Gastrocnemius medialis (tissue), 4 donors: ENCODE data around the gene LUZP1.

Experiments
- CTCF ChIP-seq, 5 experiments: fragments of 450-650 bp in 3 of 5; fragments of 200-600 bp in 2 of 5; sonication (generic) in 2 of 5; IDR thresholded peaks in 4 of 5; conservative IDR thresholded peaks in 1 of 5; 1 replicate in 4 of 5; 2 replicates in 1 of 5; pipeline ENCODE4 v1.5.1; 2016 to 2019; ENCODE audit warnings: antibody characterized with exemption in 5 of 5, mild to moderate bottlenecking in 3 of 5, moderate library complexity in 3 of 5
- POLR2A ChIP-seq, 2 donors: fragments of 450-650 bp; IDR thresholded peaks; one replicate each; pipeline ENCODE4 v1.6.1; 2017; ENCODE audit warnings: antibody characterized with exemption in 2 of 2, mild to moderate bottlenecking in 2 of 2, moderate library complexity in 2 of 2

DNA sequence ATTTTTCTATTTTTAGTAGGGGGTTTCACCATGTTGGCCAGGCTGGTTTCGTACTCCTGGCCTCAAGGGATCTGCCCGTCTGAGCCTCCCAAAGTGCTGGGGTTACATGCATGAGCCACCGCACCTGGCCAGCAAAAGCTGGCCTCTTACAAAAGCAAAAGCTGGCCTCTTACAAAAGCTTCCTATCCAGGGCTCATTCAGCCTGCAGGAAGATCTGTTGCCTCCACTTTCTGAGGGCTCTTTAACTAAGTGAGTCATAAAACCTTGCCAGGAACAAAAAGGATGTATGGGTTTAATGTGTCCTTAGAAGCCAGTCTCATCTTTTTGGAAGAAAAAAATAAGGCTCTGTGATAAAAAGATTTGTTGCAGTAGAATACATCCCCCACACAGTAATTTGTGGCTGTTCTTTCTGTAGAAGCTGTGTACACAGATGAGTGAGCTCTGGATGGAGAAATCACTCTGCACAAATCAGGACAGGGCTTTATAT, 33.6 kb upstream of the LUZP1 start:
- TF ChIP-seq POLR2A (IDR thresholded peaks at IDR 0.05), result no peak
- no peak for TF ChIP-seq CTCF (IDR thresholded peaks at IDR 0.05 in 4 of 5, conservative IDR thresholded peaks at IDR 0.05 in 1 of 5)
